ENCODE measurements around the gene ZFHX3.

ZFHX3 gene

GRCh38 chr16:72950669-72951068, 97.3 kb downstream of the ZFHX3 start:
- no peak for DNase-seq (ENCODE audit: low read depth)

- DNase-seq (ENCODE audit: low read depth), result no peak
These were observed 99.6 kb downstream of the ZFHX3 start for GRCh38 chr16:72948238-72948829.

GRCh38 chr16:72947379-72948237, 100.3 kb downstream of the ZFHX3 start:
- no peak for DNase-seq (ENCODE audit: low read depth)

GRCh38 chr16:72946474-72947194, 101.3 kb downstream of the ZFHX3 start:
- no peak for DNase-seq (ENCODE audit: low read depth)

- no peak for DNase-seq (ENCODE audit: low read depth)
These were observed 101.9 kb downstream of the ZFHX3 start for GRCh38 chr16:72946063-72946462.

GRCh38 chr16:72945611-72946010, 102.3 kb downstream of the ZFHX3 start:
- DNase-seq (ENCODE audit: low read depth), result no peak

- DNase-seq (ENCODE audit: low read depth), result no peak
These were observed 103.0 kb downstream of the ZFHX3 start for GRCh38 chr16:72944757-72945485.

GRCh38 chr16:72942021-72942420, 105.9 kb downstream of the ZFHX3 start:
- no peak for DNase-seq (ENCODE audit: low read depth)

- no peak for DNase-seq (ENCODE audit: low read depth)
These were observed 107.0 kb downstream of the ZFHX3 start for GRCh38 chr16:72940886-72941285.

GRCh38 chr16:72939247-72939646, 108.7 kb downstream of the ZFHX3 start:
- no peak for DNase-seq (ENCODE audit: low read depth)

- DNase-seq (ENCODE audit: low read depth), result no peak
These were observed 109.1 kb downstream of the ZFHX3 start for GRCh38 chr16:72938795-72939164.

- no peak for DNase-seq (ENCODE audit: low read depth)
These were observed 109.8 kb downstream of the ZFHX3 start for GRCh38 chr16:72937916-72938794.

GRCh38 chr16:72937360-72937759, 110.6 kb downstream of the ZFHX3 start:
- no peak for DNase-seq (ENCODE audit: low read depth)

- no peak for DNase-seq (ENCODE audit: low read depth)
These were observed 111.5 kb downstream of the ZFHX3 start for GRCh38 chr16:72936408-72936807.

- DNase-seq (ENCODE audit: low read depth), result no peak
These were observed 112.0 kb downstream of the ZFHX3 start for GRCh38 chr16:72935896-72936295.

GRCh38 chr16:72934636-72935403, 113.1 kb downstream of the ZFHX3 start:
- no peak for DNase-seq (ENCODE audit: low read depth)

- DNase-seq (ENCODE audit: low read depth), result no peak
These were observed 115.1 kb downstream of the ZFHX3 start for GRCh38 chr16:72932677-72933335.

- no peak for DNase-seq (ENCODE audit: low read depth)
These were observed 115.9 kb downstream of the ZFHX3 start for GRCh38 chr16:72932050-72932449.

- DNase-seq (ENCODE audit: low read depth), result no peak
These were observed 117.5 kb downstream of the ZFHX3 start for GRCh38 chr16:72930396-72930795.
